Gastrocnemius medialis (tissue), 4 donors: ENCODE data around the gene ZSCAN21. TPM values are rescaled to one million over a fixed set of nuclear protein-coding genes. Genes with fewer than 3 reads are reported as not detected.

ENCODE experiments used
- ATAC-seq, 2 donors: fragments of 150-250 bp; one replicate each; pipeline ENCODE4 v1.9.1; 2016
- DNase-seq, 2 donors: peaks; one replicate each; pipeline ENCODE4 v3.0.0-alpha.2; 2019
- H3K27ac ChIP-seq, 4 donors: fragments of 200-600 bp; sonication (generic); 1 replicate in 1 of 4; 2 replicates in 3 of 4; pipeline ENCODE4 v1.5.1; 2016 to 2018; ENCODE audit warnings: mild to moderate bottlenecking in 2 of 4, moderate library complexity in 1 of 4
- H3K27me3 ChIP-seq, 3 donors: fragments of 200-600 bp; sonication (generic) in 2 of 3; 1 replicate in 1 of 3; 2 replicates in 2 of 3; pipeline versions ENCODE4 v1.5.1 to v1.6.0; 2016 to 2019; ENCODE audit warnings: mild to moderate bottlenecking in 1 of 3, moderate library complexity in 1 of 3
- H3K36me3 ChIP-seq, 2 donors: fragments of 200-600 bp; sonication (generic) in 1 of 2; one replicate each; pipeline ENCODE4 v1.5.1; 2017 to 2018
- H3K4me1 ChIP-seq, 2 donors: fragments of 200-600 bp; sonication (generic) in 1 of 2; one replicate each; pipeline ENCODE4 v1.5.1; 2016 to 2017; ENCODE audit warnings: mild to moderate bottlenecking in 2 of 2
- H3K4me3 ChIP-seq, 4 donors: fragments of 200-600 bp; sonication (generic) in 3 of 4; 1 replicate in 1 of 4; 2 replicates in 3 of 4; pipeline ENCODE4 v1.5.1; 2016 to 2019; ENCODE audit warnings: mild to moderate bottlenecking in 2 of 4
- H3K9me3 ChIP-seq, 3 donors: fragments of 200-600 bp; sonication (generic) in 2 of 3; 1 replicate in 1 of 3; 2 replicates in 2 of 3; pipeline ENCODE4 v1.5.1; 2016 to 2019
- CTCF ChIP-seq, 5 experiments: fragments of 450-650 bp in 3 of 5; fragments of 200-600 bp in 2 of 5; sonication (generic) in 2 of 5; IDR thresholded peaks in 4 of 5; conservative IDR thresholded peaks in 1 of 5; 1 replicate in 4 of 5; 2 replicates in 1 of 5; pipeline ENCODE4 v1.5.1; 2016 to 2019; ENCODE audit warnings: antibody characterized with exemption in 5 of 5, mild to moderate bottlenecking in 3 of 5, moderate library complexity in 3 of 5
- POLR2A ChIP-seq, 2 donors: fragments of 450-650 bp; IDR thresholded peaks; one replicate each; pipeline ENCODE4 v1.6.1; 2017; ENCODE audit warnings: antibody characterized with exemption in 2 of 2, mild to moderate bottlenecking in 2 of 2, moderate library complexity in 2 of 2
- in situ Hi-C, 4 donors: fragments of 200-750 bp; cut with MboI; loops; one replicate each; pipeline versions ENCODE4 v1.15.0 to v1.8.0; 2017; ENCODE audit warnings: low sequenced_read_pairs in 4 of 4
- intact Hi-C: fragments of 100-400 bp; cut with DNase I; formaldehyde crosslinking; loops from one replicate; pipeline ENCODE4 v1.15.1; 2023; ENCODE audit warnings: low total_unique reads
- total RNA-seq, 4 donors: library from RNA; depleted of rRNA; stranded (reverse); fragments of >200 nt; gene quantifications; one replicate each; pipeline versions ENCODE4 v1.1.0 to v1.2.3, GENCODE V29; 2016

The ZSCAN21 gene
- total RNA-seq, 4 donors from 2014 or later = 14.4 to 26.4 (median 22.3) TPM

- H3K36me3 ChIP-seq = peaks cover 0 to 21% of the 10 kb centered on the region in 2 donors
- no peaks in the 10 kb centered on the region for H3K27me3 ChIP-seq
- DNase-seq (no peak), ATAC-seq (no peak)
- H3K4me1 ChIP-seq = peaks cover 13 to 16% of the 10 kb centered on the region in 2 donors
- no peak overlapping the region for H3K4me3 ChIP-seq
- TF ChIP-seq CTCF (IDR thresholded peaks at IDR 0.05 in 4 of 5, conservative IDR thresholded peaks at IDR 0.05 in 1 of 5) (no peak), POLR2A (IDR thresholded peaks at IDR 0.05) (no peak)
- intact Hi-C loops = loop anchor here (5.0 kb wide), 1 partner anchor 40 kb away; the partner anchor contains the start of gene MBLAC1
- no peaks in the 10 kb centered on the region for H3K9me3 ChIP-seq
- no peak overlapping the region for H3K27ac ChIP-seq
- in situ Hi-C loops = no loop called here
Observed at GRCh38 chr7:100087055-100087750, 37.6 kb downstream of the ZSCAN21 start.

- no peak for TF ChIP-seq POLR2A (IDR thresholded peaks at IDR 0.05)
- no peak for TF ChIP-seq CTCF (IDR thresholded peaks at IDR 0.05 in 4 of 5, conservative IDR thresholded peaks at IDR 0.05 in 1 of 5)
- Histone ChIP-seq H3K4me3 (peak overlapping the region; percentile 79 to 90 (median 88)), H3K27ac (peak overlapping the region; percentile 88 to 97 (median 89)), H3K36me3 (peaks cover 0 to 30% of the 10 kb centered on the region in 2 donors), H3K9me3 (no peaks in the 10 kb centered on the region), H3K27me3 (no peaks in the 10 kb centered on the region), H3K4me1 (peaks cover 13 to 14% of the 10 kb centered on the region in 2 donors)
- DNase-seq = no peak
- in situ Hi-C loops (no loop called here), intact Hi-C loops (loop anchor here (1.0 to 5.0 kb wide), 2 partner anchors 13 to 39 kb away; partner anchors contain the start of genes AP4M1, MBLAC1 and MCM7)
- ATAC-seq = no peak
Observed at GRCh38 chr7:100088095-100088620, 38.6 kb downstream of the ZSCAN21 start.

GRCh38 chr7:100088621-100089457 lies 39.3 kb downstream of the ZSCAN21 start, which contains the start of gene COPS6:
Gene COPS6, plus strand, starts transcription at chr7:100088969. Its CDS starts 22 bp downstream, at chr7:100088991.
- Histone ChIP-seq H3K9me3 (no peaks in the 10 kb centered on the region), H3K27ac (peak within 1 kb of the TSS; percentile 88 to 97 (median 89)), H3K4me1 (peaks cover 13 to 14% of the 10 kb centered on the region in 2 donors), H3K4me3 (peak within 1 kb of the TSS; percentile 79 to 90 (median 88)), H3K27me3 (no peaks in the 10 kb centered on the region), H3K36me3 (peaks cover 0 to 37% of the 10 kb centered on the region in 2 donors)
- peak; percentile 73 to 78 for ATAC-seq
- intact Hi-C loops (loop anchor here (1.0 to 5.0 kb wide), 2 partner anchors 12 to 38 kb away; partner anchors contain the start of genes AP4M1, MBLAC1 and MCM7), in situ Hi-C loops (no loop called here)
- TF ChIP-seq CTCF (IDR thresholded peaks at IDR 0.05 in 4 of 5, conservative IDR thresholded peaks at IDR 0.05 in 1 of 5) (peak in 1 of 5 experiments; percentile 20), POLR2A (IDR thresholded peaks at IDR 0.05) (peak; percentile 83)
- peak; percentile 64 to 76 for DNase-seq

GRCh38 chr7:100089458-100090196 lies 40.1 kb downstream of the ZSCAN21 start:
- TF ChIP-seq CTCF (IDR thresholded peaks at IDR 0.05 in 4 of 5, conservative IDR thresholded peaks at IDR 0.05 in 1 of 5) (no peak), POLR2A (IDR thresholded peaks at IDR 0.05) (no peak)
- H3K27ac ChIP-seq = peak overlapping the region; percentile 88 to 97 (median 89)
- H3K27me3 ChIP-seq = no peaks in the 10 kb centered on the region
- H3K36me3 ChIP-seq = peaks cover 0 to 45% of the 10 kb centered on the region in 2 donors
- in situ Hi-C loops = no loop called here
- H3K9me3 ChIP-seq = no peaks in the 10 kb centered on the region
- intact Hi-C loops = loop anchor here (5.0 kb wide), 1 partner anchor 38 kb away; the partner anchor contains the start of gene MBLAC1
- H3K4me1 ChIP-seq = peaks cover 13 to 14% of the 10 kb centered on the region in 2 donors
- DNase-seq (no peak), ATAC-seq (no peak)
- H3K4me3 ChIP-seq = peak overlapping the region; percentile 79 to 90 (median 88)
